Measurements from ENCODE around the gene ARL17A.
"Not testable (repeated sequence)": the region's sequence is repeated elsewhere in the genome, so short reads cannot be mapped to it uniquely, and the experiment has no call there.

ARL17A gene

DNA sequence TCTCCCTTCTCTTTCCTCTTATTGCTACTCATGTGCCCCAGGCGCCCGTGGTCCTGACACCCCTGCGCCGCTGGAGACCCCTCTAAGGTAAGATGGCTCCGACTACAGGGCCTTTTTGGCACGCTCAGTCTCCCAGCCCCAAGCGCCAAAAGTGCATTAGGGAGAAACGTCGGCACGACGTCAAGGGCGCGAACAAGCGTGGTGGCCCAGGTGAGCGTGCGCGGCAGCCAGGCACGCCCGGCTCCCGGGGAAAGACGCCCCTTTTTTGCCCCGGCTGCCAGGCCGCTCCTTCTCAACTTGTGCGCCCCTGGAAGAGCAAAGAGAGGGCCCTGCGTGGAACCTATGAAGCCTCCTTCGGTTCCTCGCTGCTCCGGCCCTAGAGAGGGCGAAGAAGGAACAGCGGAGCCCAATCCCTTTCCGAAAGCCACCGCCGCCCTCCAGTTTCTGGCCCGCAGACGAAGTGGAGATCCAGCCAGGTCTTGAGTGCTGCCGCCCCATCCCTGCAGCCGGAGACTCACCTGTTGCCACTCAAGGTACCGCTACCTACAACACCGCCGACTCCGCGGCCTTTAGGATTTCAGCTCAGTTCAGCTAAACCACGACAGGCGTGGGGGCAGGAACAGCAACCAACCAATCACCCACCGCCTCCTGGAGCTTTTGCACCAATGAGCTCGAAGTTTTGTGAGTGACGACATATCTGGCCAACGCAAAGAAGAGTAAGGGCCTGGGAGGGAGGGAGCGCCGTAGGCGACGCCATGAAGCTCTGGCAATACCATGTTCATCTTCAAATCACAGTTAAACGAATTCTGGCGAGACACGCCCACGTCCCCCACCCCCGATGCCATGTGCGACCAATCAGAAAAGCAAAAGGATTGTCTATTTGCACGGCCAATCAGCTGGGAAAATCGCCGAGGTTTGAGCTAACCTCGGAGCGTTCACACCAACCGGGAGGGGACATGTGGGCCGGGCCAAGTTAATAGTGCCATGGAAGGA is at the start of gene ARL17A:
Gene ARL17A (minus strand): TSS at position 609 of the 993 bp plus-strand sequence. CDS start 3,369 bp downstream, outside the sequence.
- not testable (repeated sequence) for DNase-seq

DNA sequence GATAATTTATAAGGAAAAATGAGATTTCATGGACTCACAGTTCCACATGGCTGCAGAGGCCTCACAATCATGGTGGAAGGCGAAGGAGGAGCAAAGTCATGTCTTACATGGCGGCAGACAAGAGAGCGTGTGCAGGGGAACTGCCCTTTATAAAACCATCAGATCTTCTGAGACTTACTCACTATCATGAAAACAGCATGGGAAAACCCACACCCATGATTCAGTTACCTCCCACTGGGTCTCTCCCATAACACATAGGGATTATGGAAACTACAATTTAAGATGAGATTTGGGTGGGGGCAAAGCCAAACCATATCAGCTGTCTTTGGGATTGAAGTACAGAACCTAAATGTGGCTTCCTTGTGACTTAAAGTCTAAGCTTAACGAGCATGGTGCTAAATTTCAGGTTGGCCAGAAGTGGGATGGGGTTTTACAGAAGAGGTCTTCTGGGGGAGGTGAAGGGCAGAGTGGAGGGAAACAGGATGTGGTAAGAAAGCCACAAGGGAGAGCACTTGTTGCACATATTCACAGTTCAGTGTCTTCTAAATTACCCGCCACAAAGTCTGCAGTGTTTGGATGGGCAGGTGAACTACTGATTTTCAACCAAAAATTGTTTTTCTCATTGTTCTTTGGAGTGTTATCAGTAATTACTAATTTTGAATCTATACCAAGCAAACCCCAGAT is 49.4 kb upstream of the ARL17A start:
- DNase-seq: not testable (repeated sequence)

DNA sequence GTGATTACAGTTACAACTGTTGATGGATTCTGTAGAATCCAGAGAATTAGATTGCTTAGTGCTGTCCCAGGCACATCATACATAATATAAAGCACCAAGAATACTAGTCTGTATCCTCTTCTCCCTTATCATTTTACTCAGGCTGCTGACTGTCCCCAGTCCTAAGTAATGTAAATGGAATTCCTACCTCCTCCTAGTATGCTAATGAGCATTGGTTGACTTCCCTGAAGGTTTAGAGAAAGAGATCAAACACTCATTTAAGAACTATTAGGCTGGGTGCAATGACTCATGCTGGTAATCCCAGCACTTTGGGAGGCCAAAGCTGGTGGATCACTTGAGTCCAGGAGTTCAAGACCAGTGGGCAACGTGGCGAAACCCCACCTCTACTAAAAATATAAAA is 48.0 kb upstream of the ARL17A start:
- DNase-seq: not testable (repeated sequence)

DNA sequence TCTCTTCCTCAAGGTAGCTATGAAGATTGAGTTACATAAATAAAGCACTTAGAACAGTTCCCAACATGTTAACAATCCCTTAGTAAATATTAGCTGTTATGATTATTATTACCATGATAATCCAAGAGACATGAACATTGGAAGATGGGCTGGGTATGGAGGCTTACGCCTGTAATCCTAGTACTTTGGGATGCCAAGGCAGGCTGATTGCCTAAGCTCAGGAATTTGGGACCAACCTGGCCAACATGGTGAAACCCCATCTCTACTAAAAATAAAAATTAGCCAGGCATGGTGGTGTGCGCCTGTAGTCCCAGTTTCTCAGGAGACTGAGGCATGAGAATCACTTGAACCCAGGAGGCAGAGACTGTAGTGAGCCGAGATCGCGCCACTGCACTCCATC is 45.2 kb upstream of the ARL17A start:
- DNase-seq: not testable (repeated sequence)

DNA sequence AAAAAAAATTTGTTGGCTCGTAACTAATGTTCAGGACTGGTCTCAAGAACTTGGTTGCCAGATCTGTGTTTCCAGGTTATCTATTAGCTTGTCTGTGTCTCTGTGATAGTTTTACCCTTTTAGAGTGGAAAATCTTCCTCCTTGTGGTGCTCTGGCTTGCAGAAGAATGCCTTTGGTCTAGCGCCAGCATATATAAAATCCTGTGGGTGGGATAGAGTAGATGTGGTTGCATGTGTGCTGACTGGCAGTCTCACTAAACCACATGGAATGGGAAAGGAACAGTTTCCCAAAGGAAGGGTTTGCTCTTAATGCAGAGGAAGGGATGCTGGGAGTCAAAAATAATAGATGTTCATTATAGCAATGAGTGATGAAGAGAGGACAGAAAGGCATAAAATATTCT is 44.3 kb upstream of the ARL17A start:
- DNase-seq: not testable (repeated sequence)

DNA sequence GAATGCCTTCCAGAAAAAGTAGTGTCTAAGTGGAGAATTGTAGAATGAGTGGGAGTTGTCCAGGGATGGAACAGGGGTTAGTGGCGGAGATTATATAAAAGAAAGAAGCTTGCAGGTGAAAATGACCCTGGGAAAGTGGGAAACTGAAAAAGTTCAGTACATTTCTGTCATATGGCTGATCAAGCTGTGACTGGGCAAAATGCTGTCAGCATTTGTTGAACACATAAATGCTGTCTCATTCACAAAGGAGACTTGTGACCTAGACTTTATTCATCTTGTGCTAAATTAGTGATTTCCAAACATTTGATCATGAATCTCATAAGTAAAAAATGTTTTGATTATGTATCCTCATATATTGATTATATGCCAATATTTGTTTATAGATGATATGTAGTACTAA is 39.5 kb upstream of the ARL17A start:
- not testable (repeated sequence) for DNase-seq

DNA sequence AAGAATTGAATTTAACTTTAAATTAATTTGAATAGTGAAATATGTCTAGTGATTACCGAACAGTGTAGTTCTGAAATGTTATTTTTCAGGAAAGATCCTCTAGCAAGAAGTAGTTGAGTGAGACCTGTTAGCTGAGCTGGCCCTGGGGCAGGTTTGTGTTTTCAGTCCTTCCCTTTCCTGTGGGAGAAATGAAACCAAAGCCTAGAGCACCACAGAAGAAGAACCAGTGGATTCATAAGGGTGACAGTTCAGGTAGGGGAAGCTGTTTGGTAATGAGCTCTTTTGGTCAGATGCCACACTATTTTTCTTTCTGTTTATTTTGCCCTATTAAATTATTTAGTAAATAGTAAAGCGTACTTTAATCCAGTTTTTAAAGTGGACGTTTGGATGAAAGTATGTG is 37.6 kb upstream of the ARL17A start:
- DNase-seq: not testable (repeated sequence)

DNA sequence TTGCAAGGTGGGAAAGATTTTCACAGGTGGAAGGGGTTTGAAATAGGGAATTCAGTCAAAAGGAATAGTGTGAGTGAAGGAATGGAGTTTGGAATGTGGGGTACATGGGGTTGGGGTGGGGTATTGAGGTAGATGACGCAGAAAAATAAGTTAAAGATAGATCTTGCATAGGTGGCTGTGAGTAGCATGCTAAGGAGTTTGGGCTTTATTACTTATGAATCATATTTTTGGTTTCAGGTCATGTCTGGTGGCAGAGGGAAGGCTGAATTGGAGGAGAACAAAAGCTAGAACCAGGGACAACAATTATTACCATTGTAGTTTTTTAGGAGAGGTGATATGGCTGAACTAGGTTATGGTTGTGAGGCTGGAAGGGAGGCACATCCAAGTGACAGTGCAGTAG is 34.4 kb upstream of the ARL17A start:
- not testable (repeated sequence) for DNase-seq

DNA sequence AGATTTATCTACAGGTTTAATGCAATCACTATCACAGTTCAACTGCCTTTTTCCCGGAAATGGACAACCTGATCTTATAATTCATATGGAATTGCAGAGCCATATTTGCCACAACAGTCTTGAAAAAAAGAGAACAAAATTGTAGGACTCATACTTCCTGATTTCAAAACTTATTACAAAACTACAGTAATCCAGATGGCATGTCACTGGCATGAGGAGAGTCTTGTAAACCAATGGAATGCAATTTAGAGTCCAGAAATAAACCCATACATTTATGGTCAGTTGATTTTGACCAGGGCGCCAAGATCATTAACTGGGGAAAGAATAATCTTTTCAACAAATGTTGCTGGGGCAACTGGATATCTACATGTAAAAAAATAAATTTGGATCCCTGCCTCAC is 31.8 kb upstream of the ARL17A start:
- DNase-seq: not testable (repeated sequence)

DNA sequence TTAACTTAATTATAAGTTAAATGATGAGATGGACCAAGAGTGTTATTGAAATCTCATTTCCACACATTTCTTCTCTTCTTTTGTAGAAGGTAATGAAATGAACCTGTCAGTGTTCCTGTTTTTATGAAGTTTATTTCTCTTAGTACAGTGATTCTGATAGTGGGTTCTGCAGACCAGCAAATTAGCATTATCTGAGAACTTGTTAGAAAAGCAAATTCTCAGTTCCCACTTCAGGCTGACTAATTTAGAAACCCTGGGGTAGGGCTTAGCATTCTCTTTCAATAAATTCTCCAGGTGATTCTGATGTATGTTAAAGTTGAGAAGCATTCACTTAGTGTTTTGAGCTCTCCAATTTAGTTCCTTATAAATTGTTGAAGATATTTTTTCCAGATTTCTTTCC is 23.6 kb upstream of the ARL17A start:
- DNase-seq: not testable (repeated sequence)

DNA sequence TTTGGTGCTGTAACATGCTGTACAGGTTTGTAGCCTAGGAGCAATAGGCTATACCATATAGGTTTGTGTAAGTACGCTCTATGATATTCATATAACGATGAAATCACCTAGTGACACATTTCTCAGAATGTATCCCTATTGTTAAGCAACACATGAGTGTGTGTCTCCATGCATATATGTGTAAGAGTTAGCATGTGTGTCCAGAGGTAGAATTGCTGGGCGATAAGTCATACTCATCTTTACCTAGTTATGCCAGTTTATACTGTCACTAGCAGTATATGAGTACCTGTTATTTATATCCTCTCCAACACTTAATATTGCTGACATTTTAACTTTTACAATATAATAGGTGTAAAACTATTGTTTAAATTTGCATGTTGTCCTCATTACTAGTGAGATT is 21.3 kb upstream of the ARL17A start:
- not testable (repeated sequence) for DNase-seq

DNA sequence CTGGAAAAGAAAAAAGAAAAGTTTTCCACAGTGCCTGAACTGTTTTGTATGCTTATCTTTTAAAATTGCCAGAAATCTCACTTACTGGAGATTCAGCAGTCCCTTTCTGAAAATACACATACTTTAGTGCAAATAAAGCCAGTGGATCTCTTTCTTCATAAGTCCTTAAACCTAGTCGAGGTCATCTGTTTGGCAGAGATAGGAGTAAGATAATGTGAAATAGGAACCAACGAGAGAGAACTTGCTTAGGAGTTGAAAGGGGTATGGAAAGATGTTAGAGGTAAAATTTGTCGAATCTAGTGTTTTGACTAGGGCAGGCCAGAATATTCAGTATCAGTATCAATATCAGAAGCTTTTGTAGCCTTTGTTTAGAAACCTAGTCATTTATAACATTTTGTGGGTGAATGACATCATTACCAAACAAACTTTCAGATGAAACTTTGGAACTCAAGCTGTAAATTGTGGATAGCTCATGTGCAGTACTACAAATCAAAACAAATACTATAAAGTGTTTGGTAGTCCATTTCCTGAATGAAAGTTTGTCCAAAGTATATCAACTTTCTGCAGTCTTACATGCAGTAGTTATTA is 18.9 kb upstream of the ARL17A start:
- DNase-seq: not testable (repeated sequence)

DNA sequence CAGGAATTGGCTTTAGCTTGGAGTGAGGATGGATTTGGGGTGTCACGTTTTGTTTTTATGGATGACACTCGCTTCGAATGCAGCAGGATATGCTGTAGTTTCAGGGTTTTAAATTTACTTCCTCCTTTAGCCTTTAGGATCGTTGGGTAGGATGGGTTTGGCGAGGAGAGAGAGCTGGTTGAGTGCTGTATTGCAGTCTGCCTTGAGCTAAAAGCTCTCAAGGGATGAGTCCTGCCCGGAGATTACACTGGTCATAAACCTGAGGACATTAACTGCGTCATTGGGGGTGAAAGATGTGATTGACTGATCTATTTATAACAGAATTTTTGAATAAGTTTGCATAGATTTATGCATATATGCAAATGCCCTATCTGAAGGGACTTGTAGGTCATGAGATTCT is 11.8 kb upstream of the ARL17A start:
- DNase-seq: not testable (repeated sequence)

DNA sequence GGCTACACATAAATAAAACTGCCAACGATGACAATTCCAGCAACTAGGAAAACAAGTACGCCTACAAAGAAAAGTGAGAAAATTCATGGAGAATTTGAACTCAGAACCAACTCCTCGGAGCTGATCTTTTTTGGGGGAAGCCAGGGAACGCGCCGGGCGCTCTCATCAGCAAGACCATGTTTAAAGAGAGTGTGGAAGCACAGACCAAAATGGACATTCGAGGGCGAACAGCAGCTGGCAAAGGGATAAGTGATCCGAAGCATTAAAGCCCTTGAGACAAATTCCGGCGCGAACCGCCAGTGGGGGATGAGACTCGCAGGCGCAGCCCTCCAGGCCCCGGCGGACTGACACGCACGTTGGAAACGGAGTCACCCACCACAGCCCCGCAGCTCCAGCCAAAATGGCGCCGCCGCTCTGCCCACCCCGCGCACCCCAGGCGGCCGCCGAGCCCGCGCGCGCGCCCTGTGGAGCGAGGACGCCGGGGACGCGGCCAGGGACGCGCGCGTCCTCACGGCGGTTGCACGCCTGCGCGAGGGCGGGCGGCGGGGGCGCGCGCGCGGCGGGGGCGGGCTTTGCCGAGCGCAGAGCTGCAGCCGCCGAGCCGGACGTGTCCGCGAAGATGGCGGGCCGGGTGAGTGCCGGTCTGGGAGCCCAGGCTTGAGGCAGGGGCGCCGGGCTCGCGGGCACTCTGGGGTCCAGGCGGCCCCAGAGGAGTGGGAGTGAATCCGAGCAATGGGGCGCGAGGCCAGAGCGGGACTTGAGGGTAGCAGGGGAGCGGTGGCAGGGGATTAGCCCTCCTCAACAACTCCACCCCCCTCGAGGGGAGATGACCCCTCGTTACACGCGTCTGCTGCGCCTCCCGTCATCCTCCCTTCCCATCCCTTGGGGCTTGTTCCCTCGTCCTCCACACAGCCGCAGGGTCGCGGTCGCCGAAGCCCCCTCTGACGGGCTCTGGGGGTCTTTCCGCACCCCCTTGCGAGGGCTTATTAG is 11.0 kb upstream of the ARL17A start, which contains the start of gene NSF:
Gene NSF (plus strand): TSS at position 513 of the 990 bp plus-strand sequence. CDS start 107 bp downstream, at position 620.
- DNase-seq: not testable (repeated sequence)

DNA sequence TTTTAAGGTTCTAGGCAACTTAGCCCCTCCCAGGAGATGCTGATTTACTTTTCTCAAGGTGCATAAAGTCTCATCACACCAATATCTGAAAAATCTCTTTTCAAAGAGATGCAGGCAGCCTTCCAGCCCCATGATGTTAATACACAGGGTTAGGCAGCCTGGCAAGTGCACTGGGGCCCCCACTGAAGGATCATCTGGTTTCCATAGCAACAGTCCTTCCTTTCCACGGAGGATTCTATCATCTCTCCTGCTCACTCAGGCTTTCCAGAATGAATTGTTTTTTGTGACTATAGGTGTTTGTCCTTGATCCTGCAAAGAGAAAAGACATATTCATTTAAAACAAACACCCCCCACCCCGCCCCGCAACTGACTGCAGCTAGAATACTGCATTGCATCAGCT is 6.0 kb upstream of the ARL17A start:
- not testable (repeated sequence) for DNase-seq

DNA sequence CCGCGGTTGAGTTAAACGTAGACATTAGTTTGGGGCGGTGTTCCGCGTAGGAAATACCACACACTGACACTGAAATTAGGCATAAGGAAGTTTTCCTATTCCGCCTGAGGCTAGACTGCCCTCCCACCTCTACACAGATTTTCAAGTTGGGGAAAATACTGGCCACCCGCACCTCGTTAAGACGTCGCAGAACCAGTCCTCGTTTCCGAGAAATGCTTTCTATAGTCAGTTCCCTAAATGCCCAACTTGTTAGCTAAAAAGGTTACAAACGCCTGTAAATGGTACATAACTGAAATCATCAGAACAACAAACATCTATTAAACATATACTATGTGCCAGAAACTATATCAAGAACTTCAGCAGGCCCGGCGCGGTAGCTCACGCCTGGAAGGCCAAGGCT is 591 bp upstream of the ARL17A start:
- not testable (repeated sequence) for DNase-seq

DNA sequence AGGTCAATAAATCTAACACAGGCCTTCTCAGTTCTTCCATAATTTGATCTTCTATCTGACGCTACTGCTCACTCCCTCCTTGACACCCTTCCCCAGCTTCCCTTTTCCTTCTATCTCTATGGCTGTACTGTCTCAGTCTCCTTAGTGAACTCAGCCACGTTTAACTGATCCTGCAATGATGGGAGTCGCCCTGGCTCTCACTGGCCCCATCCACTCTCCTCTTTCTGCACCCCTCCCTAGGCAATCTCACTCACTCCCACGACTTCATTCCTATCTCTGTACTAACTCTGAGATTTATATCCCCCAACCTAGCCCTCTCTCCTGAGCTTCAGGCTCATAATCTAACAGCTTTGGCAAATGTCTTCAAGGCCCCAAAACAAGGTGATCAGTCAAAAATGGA is 7.7 kb downstream of the ARL17A start:
- DNase-seq: not testable (repeated sequence)

DNA sequence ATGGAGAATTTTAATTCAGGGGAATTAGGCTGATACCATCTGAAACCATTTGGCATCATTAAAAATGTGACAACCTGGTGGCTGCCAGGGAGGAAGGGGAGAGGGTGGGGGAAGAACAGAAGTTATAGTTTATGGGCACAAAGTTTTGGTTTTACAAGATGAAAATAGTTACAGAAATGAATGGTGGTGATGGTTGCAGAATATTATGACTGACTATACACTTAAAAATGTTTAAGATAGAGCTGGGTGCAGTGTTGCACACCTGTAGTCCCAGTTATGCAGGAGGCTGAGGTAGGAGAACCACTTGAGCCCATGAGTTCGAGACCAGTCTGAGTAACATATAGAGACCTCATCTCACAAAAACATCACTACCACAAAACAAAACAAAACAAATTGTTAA is 12.5 kb downstream of the ARL17A start:
- not testable (repeated sequence) for DNase-seq

DNA sequence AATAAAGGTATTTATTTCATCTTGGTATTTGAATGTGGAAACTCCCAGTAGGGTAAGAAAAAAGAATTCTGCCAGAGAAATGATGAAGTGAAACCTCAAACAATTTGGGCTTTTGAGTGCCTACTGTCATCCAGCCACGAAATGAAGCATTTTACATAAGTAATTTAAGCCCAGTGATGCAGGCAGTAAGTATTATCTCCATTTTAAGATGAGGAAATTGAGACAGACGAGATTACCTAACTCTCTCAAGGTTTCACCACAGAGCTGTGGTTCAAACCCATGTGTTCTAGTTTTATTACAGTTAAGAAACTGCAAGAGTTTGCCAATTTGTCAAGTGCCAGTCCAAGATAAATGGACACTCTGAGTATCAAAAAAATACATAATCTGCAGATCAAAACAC is 13.2 kb downstream of the ARL17A start:
- not testable (repeated sequence) for DNase-seq

DNA sequence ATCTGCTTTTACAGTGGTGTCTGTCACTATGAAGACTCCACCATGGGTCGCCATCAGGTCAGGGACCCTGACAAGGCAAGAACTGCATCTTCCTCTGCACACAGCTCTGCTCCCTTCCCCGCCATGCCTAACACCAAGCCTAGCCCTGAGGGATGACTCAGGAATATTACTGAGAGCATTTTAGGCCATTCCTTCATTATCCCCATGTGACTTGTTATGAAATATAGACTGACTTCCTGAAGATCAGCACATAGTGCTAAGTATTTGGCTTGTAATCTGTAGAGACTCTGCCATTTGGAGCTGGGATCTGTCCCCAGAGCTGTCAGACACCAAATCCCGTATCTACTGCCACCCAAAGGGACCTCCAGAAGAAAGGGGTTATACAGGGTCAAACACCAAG is 19.4 kb downstream of the ARL17A start:
- not testable (repeated sequence) for DNase-seq

DNA sequence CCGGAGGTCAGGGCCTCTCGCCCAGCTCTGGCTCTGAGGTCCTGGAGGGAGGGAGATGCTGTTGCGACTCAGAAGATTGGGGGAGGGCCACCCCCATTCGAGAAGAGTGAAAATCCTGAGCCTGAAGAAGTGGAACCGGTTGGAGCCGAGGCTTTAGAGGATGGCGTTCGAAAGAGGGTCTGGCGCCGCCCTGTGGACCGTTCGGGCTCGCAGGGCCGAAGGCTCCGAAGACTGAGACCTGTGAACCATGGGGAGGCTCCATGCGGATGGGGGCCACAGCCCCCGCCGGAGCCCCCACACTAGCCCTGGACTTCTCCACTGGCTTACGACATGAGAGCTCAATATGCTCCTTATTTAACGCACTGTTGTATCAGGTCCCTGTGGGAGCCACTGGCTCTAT is 20.3 kb downstream of the ARL17A start:
- not testable (repeated sequence) for DNase-seq

DNA sequence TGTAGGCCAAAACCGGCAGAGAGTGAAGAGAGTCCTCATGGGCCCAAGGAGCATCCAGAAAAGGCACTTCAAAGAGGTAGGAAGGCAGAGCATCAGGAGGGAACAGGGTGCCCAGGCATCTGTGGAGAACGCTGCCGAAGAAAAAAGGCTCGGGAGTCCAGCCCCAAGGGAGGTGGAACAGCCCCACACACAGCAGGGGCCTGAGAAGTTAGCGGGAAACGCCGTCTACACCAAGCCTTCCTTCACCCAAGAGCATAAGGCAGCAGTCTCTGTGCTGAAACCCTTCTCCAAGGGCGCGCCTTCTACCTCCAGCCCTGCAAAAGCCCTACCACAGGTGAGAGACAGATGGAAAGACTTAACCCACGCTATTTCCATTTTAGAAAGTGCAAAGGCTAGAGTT is 30.9 kb downstream of the ARL17A start:
- DNase-seq: not testable (repeated sequence)
